DOHH2 (cell line): ENCODE data around the gene ADAMTSL1.

Experiments used
- CTCF ChIP-seq: fragments of 200-600 bp; sonication (generic); IDR thresholded peaks from one replicate; pipeline ENCODE4 v1.5.1; 2014; ENCODE audit warnings: antibody characterized with exemption, mild to moderate bottlenecking, low read depth, low read length; ENCODE audit not compliant: poor library complexity, severe bottlenecking
- EZH2phosphoT487 ChIP-seq: fragments of 200-600 bp; sonication (generic); IDR thresholded peaks from 2 replicates; pipeline ENCODE4 v1.6.1; 2017; ENCODE audit warnings: borderline replicate concordance, mild to moderate bottlenecking, antibody characterized with exemption, low read length, moderate library complexity, mixed read lengths

- TF ChIP-seq CTCF = no peak
- no peak for TF ChIP-seq EZH2phosphoT487
Measured at GRCh38 chr9:18728642-18729041, 254.7 kb downstream of the ADAMTSL1 start.
